Measurements from ENCODE around the gene CEP72.
"Not testable (repeated sequence)": the region's sequence is repeated elsewhere in the genome, so short reads cannot be mapped to it uniquely, and the experiment has no call there.

DNA sequence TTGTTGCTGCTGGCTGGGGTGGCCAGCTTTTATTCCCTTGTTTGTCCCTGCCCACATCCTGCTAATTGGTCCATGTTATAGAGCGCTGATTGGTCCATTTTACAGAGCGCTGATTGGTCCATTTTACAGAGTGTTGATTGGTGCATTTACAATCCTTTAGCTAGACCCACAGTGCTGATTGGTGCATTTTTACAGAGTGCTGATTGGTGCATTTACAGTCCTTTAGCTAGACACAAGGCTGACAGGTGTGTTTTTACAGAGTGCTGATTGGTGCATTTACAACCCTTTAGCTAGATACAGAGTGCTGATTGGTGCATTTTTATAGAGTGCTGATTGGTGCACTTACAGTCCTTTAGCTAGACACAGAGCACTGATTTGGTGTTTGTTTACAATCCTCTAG is 34.9 kb upstream of the CEP72 start:
- TF ChIP-seq, protein P1, sequence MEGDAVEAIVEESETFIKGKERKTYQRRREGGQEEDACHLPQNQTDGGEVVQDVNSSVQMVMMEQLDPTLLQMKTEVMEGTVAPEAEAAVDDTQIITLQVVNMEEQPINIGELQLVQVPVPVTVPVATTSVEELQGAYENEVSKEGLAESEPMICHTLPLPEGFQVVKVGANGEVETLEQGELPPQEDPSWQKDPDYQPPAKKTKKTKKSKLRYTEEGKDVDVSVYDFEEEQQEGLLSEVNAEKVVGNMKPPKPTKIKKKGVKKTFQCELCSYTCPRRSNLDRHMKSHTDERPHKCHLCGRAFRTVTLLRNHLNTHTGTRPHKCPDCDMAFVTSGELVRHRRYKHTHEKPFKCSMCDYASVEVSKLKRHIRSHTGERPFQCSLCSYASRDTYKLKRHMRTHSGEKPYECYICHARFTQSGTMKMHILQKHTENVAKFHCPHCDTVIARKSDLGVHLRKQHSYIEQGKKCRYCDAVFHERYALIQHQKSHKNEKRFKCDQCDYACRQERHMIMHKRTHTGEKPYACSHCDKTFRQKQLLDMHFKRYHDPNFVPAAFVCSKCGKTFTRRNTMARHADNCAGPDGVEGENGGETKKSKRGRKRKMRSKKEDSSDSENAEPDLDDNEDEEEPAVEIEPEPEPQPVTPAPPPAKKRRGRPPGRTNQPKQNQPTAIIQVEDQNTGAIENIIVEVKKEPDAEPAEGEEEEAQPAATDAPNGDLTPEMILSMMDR (IDR thresholded peaks at IDR 0.05; ENCODE audit: poor library complexity): not testable (repeated sequence)
- TF ChIP-seq EZH2phosphoT487 (IDR thresholded peaks at IDR 0.05; ENCODE audit: low read depth, severe bottlenecking, unreplicated experiment); EZH2 (IDR thresholded peaks at IDR 0.05; ENCODE audit: borderline replicate concordance): not testable (repeated sequence)

Measured in hepatocyte (in vitro differentiated cells).